Stimulated activated CD8-positive, alpha-beta memory T cell treated with anti-CD3 and anti-CD28 coated beads, Interleukin-2, amount 100 ng/mL, for 1 hour (primary cell): Measurements from ENCODE around the gene CTNNA1.

ENCODE experiments used
- DNase-seq, 2 donors: peaks; one replicate each; pipeline ENCODE4 v3.0.0-alpha.2; 2020; ENCODE audit warnings: low read depth in 2 of 2

Gene CTNNA1

DNA sequence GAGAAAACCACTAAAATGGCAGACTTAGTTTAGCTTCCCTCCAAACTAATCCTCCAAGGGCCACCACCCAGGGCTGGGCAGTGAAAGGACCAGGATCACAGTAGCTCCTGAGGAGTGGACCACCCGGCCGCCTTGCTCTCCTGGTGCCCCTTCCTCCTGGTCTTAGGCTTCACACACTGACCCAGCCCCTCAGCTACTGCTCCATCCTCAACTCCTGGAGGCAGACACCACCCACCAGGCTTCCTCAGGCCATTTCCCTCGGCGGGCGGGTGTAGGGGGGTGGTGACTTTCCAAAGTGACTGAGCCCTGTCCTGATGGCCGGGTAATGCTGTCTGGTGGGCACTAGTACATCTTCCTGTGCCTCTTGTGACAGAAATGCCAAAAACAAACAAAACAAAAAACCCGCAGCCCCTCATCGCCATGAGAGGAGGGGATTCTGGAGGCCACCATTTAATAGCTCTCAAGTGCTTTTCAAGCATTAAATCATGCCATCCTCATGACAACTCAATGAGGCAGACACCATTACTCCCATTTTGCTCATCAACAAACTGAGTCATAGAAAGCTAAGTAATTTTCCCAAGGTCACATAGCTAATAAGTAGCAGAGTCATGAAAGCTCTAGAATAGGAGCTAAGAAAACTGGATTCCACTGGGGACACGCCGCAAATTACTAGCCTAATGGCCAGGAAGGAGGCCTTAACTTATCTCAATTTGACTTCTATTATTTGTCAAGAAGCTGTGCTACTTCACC lies 213.2 kb downstream of the CTNNA1 start:
- no peak for DNase-seq

DNA sequence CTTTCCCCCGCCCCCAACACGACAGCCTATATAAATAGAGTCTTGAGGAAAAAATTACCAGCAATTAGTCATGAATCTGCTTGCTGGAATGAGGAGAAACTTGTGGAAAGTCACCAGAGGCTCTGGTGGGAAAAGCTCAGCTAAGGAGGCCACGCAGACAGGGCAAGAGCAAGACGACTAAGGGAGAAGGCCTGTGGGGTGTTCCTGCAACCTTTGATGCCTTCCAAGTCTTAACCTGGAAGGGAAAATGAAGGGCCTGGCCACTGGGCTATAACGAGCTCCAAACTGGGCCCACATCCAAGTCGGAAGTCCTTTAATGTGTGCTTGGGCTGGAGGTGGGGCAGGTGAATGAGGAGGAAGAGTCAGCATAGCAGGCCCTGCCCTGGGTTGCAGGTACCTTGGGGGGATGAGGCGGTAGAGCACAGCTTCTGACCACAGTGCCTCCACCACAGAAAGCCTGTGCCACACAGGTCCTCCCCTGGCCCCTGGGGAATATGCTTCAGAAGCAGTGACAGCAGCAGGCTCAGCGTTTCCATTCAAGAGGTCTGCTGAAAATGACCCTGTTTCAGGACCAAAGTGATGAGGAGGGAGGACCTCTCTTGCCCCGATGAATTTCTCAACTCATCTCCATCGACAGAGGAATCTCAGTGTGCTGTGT lies 214.7 kb downstream of the CTNNA1 start:
- DNase-seq = no peak

DNA sequence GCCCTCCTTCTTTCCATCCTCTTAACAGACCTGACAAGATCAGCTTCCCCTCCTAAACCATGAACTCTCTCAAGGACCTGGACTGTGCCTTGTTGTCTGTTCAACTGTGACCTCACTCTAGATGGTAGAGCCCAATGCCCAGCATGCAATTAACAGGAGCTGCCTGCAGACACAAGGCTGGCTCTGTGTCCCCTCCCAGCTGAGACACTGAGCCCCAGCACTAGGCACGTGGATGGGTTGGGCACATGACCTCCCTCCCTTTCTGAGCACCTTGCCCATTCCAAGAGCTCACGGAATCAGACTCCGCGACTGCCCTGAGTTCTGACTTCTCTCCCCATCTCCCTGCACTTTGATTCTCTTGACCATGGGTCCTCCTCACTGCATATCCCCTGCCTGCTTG lies 215.4 kb downstream of the CTNNA1 start:
- no peak for DNase-seq

DNA sequence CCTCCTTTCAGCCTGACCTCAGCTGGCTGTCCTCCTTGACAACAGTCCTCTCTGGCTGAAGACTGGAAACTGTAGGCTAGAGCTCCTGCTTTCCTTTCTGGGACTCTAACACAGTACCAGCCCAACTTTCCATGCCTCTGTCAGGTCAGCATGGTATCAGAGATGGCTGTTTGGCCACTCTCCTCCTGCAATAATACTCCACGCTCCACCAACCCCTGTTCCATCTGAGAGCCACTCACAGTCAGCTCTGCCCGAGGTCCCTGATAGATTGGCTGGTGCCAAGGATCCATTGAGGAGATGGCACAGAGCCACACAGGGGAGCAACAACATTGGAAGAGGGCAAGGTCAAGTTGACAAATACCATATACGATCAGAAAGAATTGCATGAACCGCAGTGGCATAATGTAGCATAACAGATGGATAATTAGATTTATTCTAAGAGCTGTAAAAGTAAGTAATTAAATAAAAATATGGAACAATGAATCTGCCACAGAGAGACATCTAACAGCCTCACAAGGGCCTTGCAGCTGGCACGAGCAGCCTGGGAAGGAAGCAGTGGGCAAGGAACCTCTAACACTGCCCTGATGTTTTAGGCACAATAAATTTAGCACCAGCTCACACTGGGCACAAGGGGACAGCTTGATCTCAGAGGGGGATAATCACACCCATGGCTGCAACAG lies 216.2 kb downstream of the CTNNA1 start:
- no peak for DNase-seq

DNA sequence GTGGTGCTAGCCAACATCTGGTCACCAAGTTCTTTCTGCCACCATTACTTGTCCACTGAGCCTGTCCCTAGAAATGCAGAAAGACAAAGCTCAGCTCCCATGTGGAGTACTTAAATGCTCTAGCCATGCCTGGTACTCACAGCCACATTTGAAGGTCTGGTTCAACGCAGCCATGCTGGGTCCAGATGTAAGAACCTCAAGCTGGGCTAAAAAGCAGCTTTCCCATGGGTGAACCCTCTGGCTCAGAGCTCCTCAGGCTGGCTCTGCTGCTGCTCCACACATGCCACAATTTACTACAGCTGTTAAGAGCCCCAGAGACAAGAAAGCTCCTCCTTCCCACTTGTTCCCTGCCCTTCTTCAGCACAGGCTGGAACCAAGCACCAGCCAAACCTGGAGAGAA lies 219.0 kb downstream of the CTNNA1 start:
- no peak for DNase-seq

DNA sequence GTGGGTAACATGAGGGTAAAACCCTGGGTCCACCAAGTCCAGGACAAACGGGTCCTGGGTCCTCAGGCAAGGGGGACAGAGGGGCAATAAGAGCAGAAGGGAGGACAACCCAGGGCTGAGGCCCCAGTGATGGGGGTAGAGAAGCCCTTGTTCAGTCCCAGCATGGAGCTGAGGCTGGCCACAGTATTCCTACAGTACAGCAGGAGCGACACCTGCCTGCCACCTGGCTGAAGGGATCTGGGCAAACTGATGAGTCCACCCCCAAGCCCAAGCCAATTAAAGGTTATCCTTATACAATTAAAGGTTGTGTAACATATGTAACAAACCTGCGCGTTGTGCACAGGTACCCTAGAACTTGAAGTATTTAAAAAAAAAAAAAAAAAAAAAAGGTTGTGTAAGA lies 219.6 kb downstream of the CTNNA1 start:
- no peak for DNase-seq

DNA sequence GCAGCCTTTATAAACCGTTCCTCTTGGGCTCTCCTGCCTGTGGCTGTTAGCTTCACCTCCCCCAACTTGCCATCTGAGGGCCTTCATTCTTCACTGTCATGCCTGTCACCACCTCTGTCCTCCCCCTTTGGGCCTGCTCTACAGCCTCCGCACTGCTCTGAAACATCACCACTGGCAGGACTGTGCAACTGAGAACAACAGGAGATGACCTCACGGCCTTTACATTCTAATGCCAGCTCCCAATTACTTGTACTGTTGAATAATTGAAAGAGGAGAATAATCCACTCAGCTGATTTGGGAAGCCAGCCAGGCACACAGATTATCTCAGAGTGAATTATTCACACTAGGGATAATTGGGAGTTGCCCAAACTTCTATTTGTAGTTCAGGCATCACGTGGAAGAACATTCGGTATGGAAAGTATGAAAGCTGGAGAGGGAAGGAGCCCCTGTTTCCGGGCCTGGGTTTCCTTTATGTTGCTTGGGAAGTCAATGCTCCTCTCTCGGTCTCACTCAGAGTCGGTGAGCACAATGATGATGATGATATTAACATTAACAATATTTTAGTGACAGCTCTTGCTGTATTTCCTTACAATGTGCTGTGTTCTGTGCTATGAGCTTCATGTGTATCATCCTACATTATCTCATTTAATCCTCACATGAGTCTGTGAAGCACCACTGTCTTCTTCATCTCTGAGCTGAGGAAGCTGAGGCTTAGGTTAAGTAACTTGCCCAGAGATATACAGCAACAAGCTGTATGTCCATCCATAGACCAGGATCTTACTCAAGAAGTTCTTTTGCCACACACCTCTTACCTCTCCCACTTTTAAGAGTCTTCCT lies 221.2 kb downstream of the CTNNA1 start:
- DNase-seq = no peak

DNA sequence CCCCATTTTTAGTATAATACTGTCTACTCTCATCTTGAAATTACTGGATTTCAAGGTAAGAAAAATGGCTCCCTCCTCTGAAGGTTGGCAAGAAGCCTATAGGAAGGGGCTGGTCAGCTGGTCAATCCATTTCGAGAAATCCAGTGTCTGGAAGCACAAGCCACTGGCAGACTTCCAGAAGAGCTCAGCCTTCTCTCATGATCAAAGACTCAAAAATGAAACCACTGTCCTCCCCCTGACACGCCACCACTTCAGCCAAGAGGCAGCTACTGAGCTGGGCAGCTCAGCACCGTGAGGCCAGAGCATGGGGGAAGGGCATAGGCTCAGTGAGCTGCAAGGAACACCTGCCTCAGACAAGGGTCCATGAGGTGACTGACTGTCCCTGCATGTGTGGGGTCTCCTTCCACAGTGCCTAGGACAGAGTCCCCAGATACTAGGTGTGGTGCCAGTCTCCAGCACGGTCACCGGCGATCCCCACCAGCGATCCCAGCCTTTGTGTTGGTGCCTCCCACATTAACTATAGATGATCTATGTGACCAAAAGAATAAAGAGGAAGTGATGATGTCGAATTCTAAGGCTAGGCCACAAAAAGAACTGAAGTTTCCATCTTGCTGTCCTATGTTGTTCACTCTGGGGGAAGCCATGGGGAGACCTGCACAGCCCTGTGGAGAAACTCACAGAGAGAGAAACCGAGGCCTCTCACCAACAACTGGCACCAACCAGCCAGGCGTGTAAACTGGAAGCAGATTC lies 222.0 kb downstream of the CTNNA1 start:
- DNase-seq = no peak

DNA sequence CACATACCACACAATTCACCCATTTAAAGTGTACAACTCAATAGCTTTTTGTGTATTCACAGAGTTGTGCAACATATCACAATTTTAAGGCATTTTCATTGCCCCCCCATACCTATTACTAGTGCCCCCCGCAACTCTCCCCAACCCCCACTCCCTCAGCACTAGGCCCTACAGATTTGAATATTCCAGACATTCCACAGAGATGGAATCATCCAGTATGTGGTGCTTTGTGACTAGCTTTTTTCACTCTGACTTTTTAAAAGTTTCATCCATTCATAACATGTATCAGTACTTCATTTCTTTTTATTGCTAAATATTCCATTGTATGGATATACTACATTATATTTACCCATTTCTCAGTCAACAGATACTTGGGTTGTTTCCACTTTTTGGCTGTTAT lies 224.9 kb downstream of the CTNNA1 start:
- no peak for DNase-seq

DNA sequence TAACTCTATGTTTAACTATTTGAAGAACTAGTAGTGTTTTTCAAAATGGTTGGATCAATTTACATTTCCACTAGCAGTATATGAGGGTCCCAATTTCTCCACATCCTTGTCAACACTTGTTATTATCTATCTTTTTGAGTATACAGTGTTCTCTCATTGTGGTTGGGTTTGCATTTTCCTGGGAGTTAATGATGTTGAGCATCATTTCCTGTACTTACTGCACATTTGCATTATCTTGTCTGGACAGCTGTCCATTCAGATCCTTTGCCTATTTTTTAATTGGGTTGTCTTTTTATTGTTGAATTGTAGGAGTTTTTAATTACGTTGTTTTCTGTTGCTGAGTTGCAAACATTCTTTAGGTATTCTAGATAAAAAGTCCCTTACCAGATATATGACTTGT lies 225.4 kb downstream of the CTNNA1 start:
- DNase-seq = no peak

DNA sequence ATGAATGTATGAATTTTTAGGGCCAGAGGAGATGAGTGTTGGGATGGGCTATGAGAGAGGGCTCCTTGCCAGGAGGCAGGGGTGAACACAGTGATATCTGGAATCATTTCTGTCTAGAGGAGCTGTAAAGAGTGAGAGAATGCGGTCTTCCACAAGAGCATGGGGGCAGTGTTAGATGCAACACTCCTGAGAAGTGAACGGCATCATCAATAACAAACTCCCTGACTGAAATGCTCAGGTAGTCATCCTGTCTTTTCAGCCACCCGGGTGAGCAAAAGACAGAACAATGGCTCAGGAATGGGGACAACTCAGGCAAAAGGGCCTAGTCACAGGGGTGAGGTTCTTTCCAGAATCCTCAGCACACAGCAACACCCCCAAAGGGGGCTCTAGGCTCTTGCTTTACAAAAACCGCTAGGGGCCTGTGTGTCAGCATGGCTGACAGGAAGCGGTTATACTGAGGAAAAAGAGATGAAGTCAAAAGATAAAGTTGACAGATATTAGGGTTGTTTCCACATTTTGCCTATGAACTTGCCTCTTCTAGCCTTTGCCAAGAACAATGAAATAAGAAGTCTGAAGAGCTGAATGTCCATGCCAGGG lies 226.6 kb downstream of the CTNNA1 start:
- no peak for DNase-seq

DNA sequence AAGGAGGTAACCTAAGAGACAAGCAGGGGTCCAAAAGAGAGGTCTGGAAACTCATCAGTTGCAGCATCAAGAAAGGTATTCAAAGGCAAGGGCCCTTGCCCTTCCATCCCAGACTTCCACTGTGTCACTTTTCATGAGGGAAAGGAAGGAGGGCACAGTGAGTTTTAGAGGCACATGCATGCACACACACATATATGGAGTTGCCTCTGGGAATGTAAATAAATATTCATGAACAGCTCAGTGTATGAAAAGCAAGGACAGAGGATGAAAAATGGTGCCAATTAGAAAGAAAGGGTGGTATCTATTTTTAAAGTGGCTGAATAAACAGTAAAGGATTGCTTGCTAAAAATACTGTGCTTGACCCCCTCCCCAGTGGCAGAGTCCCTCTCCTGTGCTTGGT lies 227.2 kb downstream of the CTNNA1 start:
- no peak for DNase-seq

DNA sequence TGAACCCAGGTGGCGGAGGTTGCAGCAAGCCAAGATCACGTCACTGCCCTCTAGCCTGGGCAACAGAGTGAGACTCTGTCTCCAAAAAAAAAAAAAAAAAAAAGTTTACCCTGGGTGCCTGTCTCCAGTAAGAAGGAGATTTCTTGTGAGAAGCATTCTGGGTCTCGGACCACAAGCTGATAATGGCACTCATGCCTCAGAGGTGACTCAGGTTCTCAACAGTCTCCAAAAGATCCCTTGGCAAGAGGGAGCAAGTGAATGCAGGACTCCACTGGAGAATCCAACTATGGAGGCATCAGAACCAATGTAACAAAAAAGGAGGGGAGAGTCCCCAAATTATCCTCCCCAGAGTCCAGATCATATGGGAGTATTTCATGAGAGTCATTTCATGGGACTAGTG lies 227.9 kb downstream of the CTNNA1 start:
- DNase-seq = no peak

DNA sequence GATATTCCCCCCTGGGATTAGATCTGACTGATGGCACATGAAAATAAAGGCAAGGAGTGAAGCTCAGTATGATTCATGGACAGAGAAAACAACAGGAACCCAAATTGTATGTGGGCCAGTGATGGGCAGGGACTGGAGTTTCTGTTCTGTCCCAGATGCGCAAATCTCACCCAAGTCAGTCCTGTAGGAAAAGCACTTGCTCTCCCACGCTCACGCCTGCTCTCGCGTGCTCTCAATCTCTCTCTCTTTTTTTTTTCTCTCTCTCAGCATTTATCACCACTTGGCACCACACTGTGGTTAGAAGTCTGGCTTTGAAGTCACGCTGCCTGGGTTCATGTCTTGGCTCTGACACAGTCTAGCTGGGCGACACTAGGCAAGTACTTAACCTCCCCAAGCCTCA lies 228.4 kb downstream of the CTNNA1 start:
- DNase-seq = no peak

DNA sequence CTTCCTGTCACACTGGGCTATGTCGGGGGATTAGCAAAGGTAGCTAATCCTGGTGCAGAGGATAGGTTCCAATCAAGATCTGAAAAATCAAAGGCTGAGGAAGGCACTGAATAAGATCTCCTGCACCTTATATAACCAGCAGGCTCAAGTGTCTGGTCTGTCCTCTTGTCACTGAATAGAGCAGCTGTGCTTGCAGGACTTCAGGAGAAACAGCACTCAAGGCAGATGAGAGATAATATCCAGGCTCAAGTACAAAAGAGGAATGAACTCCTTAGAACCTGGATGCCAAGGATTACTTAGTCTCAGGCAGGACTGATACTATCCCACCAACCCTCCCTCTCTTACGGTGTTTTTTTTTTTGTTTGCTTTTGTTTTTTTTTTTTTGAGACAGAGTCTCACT lies 230.8 kb downstream of the CTNNA1 start:
- DNase-seq = no peak
